Measurements from ENCODE around the gene PSAP.

PSAP gene

GRCh38 chr10:71782221-71782916 is 68.7 kb downstream of the PSAP start:
- no peak for DNase-seq

GRCh38 chr10:71780719-71781118 is 70.3 kb downstream of the PSAP start:
- no peak for DNase-seq

GRCh38 chr10:71780156-71780555 is 70.9 kb downstream of the PSAP start:
- DNase-seq = no peak

- DNase-seq = no peak
These were observed 71.4 kb downstream of the PSAP start for GRCh38 chr10:71779641-71780040.

GRCh38 chr10:71778071-71778825 is 72.8 kb downstream of the PSAP start:
- DNase-seq = no peak

- no peak for DNase-seq
These were observed 73.7 kb downstream of the PSAP start for GRCh38 chr10:71777213-71777985.

- DNase-seq = no peak
These were observed 74.5 kb downstream of the PSAP start for GRCh38 chr10:71776481-71776925.

GRCh38 chr10:71774916-71775702 is 75.9 kb downstream of the PSAP start:
- DNase-seq = no peak

- DNase-seq = peak; percentile 95
These were observed 77.7 kb downstream of the PSAP start, which contains the start of gene VSIR for GRCh38 chr10:71773221-71773971. TSS of gene VSIR (minus strand) at chr10:71773520. CDS start at chr10:71773439, 81 bp downstream.

- DNase-seq = no peak
These were observed 78.2 kb downstream of the PSAP start for GRCh38 chr10:71772832-71773220.

- peak; percentile 39 for DNase-seq
These were observed 79.0 kb downstream of the PSAP start for GRCh38 chr10:71771821-71772617.

- no peak for DNase-seq
These were observed 79.8 kb downstream of the PSAP start for GRCh38 chr10:71771204-71771603.

- DNase-seq = no peak
These were observed 80.3 kb downstream of the PSAP start for GRCh38 chr10:71770789-71771188.

GRCh38 chr10:71770255-71770654 is 80.8 kb downstream of the PSAP start:
- DNase-seq = no peak

- DNase-seq = peak; percentile 53
These were observed 81.7 kb downstream of the PSAP start for GRCh38 chr10:71769279-71769823.

- DNase-seq = no peak
These were observed 83.5 kb downstream of the PSAP start for GRCh38 chr10:71767420-71768035.

- DNase-seq = peak; percentile 62
These were observed 84.2 kb downstream of the PSAP start for GRCh38 chr10:71766717-71767419.
